ENCODE measurements around the gene IZUMO1. TPM values are rescaled to one million over a fixed set of nuclear protein-coding genes. Genes with fewer than 3 reads are reported as not detected.

Gene IZUMO1
- total and polyA plus RNA-seq, 2 of the 4 experiments (the other 2 are of a cell fraction), result not detected

DNA sequence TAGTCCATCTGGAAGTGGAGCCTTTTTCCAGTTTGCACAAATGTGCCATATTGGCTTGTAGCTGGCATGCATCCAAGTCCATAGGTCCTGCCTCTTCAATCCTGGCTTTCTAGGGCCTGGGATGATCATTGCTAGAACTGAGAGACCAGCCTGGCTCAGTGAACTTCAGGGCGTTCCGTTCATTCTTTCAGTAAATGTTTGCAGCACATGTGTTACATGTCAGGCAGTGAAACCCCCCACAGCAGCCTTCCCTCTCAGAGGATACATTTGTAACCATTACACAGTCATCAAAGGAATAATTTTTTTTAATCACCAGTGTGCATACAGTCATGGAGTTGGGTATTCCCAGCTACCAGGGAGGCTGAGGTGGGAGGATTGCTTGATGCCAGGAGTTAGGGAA is 41.3 kb downstream of the IZUMO1 start:
- H2BK20ac ChIP-seq (ENCODE audit: low read depth, low read length), result no peak overlapping the region
- no peak overlapping the region for H3K4ac ChIP-seq (ENCODE audit: low read depth, low read length)
- H3K36me3 ChIP-seq (ENCODE audit: control insufficient read depth, insufficient read depth, low read length), result peaks cover 5% of the 10 kb centered on the region
- H4K91ac ChIP-seq (ENCODE audit: insufficient read depth, low read depth, low read length), result no peak overlapping the region
- no peak for TF ChIP-seq MAZ (IDR thresholded peaks at IDR 0.05; ENCODE audit: borderline replicate concordance, low read depth, low read length)
- no peak overlapping the region for H3K9ac ChIP-seq (ENCODE audit: low read depth, low read length)
- DNase-seq (no peak), ATAC-seq (ENCODE audit: low read depth) (no peak; the same call in 1 of the 2 replicates)
- H3K14ac ChIP-seq (replicated peaks; ENCODE audit: low read depth, low read length), result no peak overlapping the region
- no peak overlapping the region for H3K23ac ChIP-seq (ENCODE audit: low read depth, low read length)
- in situ Hi-C loops (cut with MboI; ENCODE audit: low sequenced_read_pairs), result no loop called here
- H4K20me1 ChIP-seq (ENCODE audit: insufficient read depth, low read length), result no peaks in the 10 kb centered on the region
- no peak overlapping the region for H4K5ac ChIP-seq (ENCODE audit: low read depth, low read length)
- no peaks in the 10 kb centered on the region for H3K9me1 ChIP-seq (ENCODE audit: insufficient read depth, low read length)
- ChIA-PET POLR2A (ENCODE audit: unreplicated experiment) (no interaction called here), CTCF (no interaction called here)
- no peaks in the 10 kb centered on the region for H3K9me3 ChIP-seq (ENCODE audit: control insufficient read depth, insufficient read depth, low read length)
- H3K56ac ChIP-seq (ENCODE audit: extremely low read depth, insufficient read depth, low read length), result no peak overlapping the region
- H3K27ac ChIP-seq (ENCODE audit: insufficient read depth, low read length), result no peak overlapping the region
- no peaks in the 10 kb centered on the region for H3K27me3 ChIP-seq (ENCODE audit: control insufficient read depth, insufficient read depth, low read length)
- 29% methylated on average over 2 of the region's 2 CpGs; no CpG with 5 or more reads in 1 of the 2 experiments for WGBS, 2 experiments (ENCODE audit: extremely low coverage in 2 of 2, insufficient read length in 1 of 2)
- H2AK5ac ChIP-seq (ENCODE audit: low read depth, low read length), result no peak overlapping the region
- no peak overlapping the region for H2BK120ac ChIP-seq (ENCODE audit: low read depth, low read length)
- H3K18ac ChIP-seq (ENCODE audit: low read depth, low read length), result no peak overlapping the region
- H2BK5ac ChIP-seq (ENCODE audit: low read depth, low read length, poor library complexity, severe bottlenecking), result no peak overlapping the region
- no peaks in the 10 kb centered on the region for H3K4me1 ChIP-seq (ENCODE audit: control insufficient read depth, insufficient read depth, low read length)
- intact Hi-C loops (cut with micrococcal nuclease), result no loop called here
- H4K8ac ChIP-seq (ENCODE audit: low read depth in 2 of 2, low read length in 2 of 2), result no peak overlapping the region
- H3K79me1 ChIP-seq (ENCODE audit: low read depth in 1 of 2, low read length in 2 of 2), result no peaks in the 10 kb centered on the region
- H2AFZ ChIP-seq (replicated peaks; ENCODE audit: low read length, poor library complexity), result no peak overlapping the region
- H2BK15ac ChIP-seq (ENCODE audit: low read depth, low read length), result no peak overlapping the region
- dilution Hi-C loops (cut with HindIII; ENCODE audit: low sequenced_read_pairs, unreplicated experiment), result no loop called here
- BruUV-seq (replicated peaks), result no TSS peak
- no peak overlapping the region for H2AK9ac ChIP-seq (replicated peaks; ENCODE audit: low read depth, low read length, poor library complexity)
- H3K4me3 ChIP-seq (ENCODE audit: insufficient read depth, low read depth, low read length), result no peak overlapping the region
- H3K4me2 ChIP-seq (ENCODE audit: low read depth, low read length), result no peak overlapping the region
